Progenitor cell of endocrine pancreas (in vitro differentiated cells): ENCODE measurements around the gene MAML2. TPM values are rescaled to one million over a fixed set of nuclear protein-coding genes. Genes with fewer than 3 reads are reported as not detected.
A peak's percentile ranks its signal among the peaks of the same experiment; 100 is the strongest.

Experiments
- DNase-seq: peaks from one replicate; pipeline ENCODE4 v3.0.0; 2021; ENCODE audit warnings: low spot score; ENCODE audit not compliant: unreplicated experiment
- H3K27ac Mint-ChIP-seq: 2 replicates; pipeline ENCODE4 v1.8.0; 2021; ENCODE audit warnings: mild to moderate bottlenecking, moderate library complexity, mixed read lengths
- H3K27me3 Mint-ChIP-seq: 2 replicates; pipeline ENCODE4 v1.8.0; 2021; ENCODE audit warnings: mixed read lengths
- H3K36me3 Mint-ChIP-seq: 2 replicates; pipeline ENCODE4 v1.8.0; 2022; ENCODE audit warnings: mixed read lengths; ENCODE audit not compliant: insufficient read depth
- H3K4me1 Mint-ChIP-seq: 2 replicates; pipeline ENCODE4 v1.8.0; 2021; ENCODE audit warnings: low read depth, mixed read lengths
- H3K4me3 Mint-ChIP-seq: 2 replicates; pipeline ENCODE4 v1.8.0; 2021; ENCODE audit warnings: low read depth, mild to moderate bottlenecking, moderate library complexity, mixed read lengths
- H3K9me3 Mint-ChIP-seq: 2 replicates; pipeline ENCODE4 v1.8.0; 2021; ENCODE audit warnings: low read depth, mixed read lengths
- total RNA-seq: library from RNA; stranded (reverse); gene quantifications from 2 replicates; pipeline ENCODE4 v1.2.1, GENCODE V29; 2021
- TF ChIP-seq, protein P1 (sequence below): fragments of 200-600 bp; sonication (generic); IDR thresholded peaks from one replicate; pipeline ENCODE4 v1.5.0; 2021; ENCODE audit warnings: antibody characterized with exemption, mild to moderate bottlenecking; ENCODE audit not compliant: unreplicated experiment

The MAML2 gene
- total RNA-seq, 1 donor from 2014 or later, result 17.6 TPM

- Mint-ChIP-seq H3K27ac (no peak overlapping the region), H3K4me1 (peaks cover 38% of the 10 kb centered on the region), H3K9me3 (no peaks in the 10 kb centered on the region), H3K36me3 (peaks cover 1% of the 10 kb centered on the region), H3K4me3 (no peak overlapping the region), H3K27me3 (no peaks in the 10 kb centered on the region)
- TF ChIP-seq, protein P1, sequence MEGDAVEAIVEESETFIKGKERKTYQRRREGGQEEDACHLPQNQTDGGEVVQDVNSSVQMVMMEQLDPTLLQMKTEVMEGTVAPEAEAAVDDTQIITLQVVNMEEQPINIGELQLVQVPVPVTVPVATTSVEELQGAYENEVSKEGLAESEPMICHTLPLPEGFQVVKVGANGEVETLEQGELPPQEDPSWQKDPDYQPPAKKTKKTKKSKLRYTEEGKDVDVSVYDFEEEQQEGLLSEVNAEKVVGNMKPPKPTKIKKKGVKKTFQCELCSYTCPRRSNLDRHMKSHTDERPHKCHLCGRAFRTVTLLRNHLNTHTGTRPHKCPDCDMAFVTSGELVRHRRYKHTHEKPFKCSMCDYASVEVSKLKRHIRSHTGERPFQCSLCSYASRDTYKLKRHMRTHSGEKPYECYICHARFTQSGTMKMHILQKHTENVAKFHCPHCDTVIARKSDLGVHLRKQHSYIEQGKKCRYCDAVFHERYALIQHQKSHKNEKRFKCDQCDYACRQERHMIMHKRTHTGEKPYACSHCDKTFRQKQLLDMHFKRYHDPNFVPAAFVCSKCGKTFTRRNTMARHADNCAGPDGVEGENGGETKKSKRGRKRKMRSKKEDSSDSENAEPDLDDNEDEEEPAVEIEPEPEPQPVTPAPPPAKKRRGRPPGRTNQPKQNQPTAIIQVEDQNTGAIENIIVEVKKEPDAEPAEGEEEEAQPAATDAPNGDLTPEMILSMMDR, result no peak
- DNase-seq, result no peak
Measured at GRCh38 chr11:96204721-96205459, 138.1 kb downstream of the MAML2 start.

GRCh38 chr11:96204366-96204659, 138.7 kb downstream of the MAML2 start:
- Mint-ChIP-seq H3K9me3 (peaks cover 4% of the 10 kb centered on the region), H3K4me3 (no peak overlapping the region), H3K36me3 (peaks cover 5% of the 10 kb centered on the region), H3K4me1 (peaks cover 43% of the 10 kb centered on the region), H3K27me3 (no peaks in the 10 kb centered on the region), H3K27ac (no peak overlapping the region)
- TF ChIP-seq, protein P1, result no peak
- no peak for DNase-seq

DNA sequence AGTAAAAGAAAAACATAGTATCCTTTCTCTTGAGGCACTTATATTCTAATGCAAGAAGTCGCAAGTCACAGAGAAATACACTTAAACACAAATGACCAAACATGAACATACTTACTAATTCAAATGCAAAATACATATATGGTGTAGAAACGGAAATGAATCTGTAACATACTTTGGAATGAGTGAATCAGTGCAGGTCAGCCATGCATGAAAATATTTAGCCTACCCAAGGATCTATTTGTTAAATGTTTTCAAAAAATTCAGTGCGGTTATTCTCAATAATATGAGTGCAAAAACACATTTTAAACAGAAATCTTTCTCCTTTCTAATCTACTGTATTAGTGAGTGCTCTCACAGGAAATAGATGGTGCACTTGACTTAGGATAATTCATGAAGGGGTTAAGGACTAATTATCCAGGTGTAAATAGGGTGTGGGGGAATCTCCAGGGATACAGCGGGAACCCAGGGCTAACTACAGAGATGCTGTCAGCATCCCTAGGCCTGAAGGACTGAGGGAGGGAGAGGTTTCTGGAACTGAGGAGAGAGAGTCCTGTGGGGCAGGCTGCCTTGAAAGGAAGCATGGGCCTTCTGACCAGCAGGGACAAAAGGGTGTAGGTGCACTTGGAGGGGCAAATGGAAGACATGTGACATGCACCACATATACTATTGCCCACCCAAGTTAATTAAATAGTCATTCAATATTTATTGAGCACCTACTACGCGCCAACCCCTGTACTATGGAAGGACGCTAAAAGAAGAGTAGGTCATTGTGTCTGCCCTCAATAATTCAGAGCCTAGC, 139.2 kb downstream of the MAML2 start:
- Mint-ChIP-seq H3K27me3 (no peaks in the 10 kb centered on the region), H3K36me3 (peaks cover 5% of the 10 kb centered on the region), H3K9me3 (peaks cover 4% of the 10 kb centered on the region), H3K27ac (peak overlapping the region; percentile 44), H3K4me1 (peaks cover 41% of the 10 kb centered on the region), H3K4me3 (no peak overlapping the region)
- DNase-seq, result no peak
- TF ChIP-seq, protein P1, result no peak

DNA sequence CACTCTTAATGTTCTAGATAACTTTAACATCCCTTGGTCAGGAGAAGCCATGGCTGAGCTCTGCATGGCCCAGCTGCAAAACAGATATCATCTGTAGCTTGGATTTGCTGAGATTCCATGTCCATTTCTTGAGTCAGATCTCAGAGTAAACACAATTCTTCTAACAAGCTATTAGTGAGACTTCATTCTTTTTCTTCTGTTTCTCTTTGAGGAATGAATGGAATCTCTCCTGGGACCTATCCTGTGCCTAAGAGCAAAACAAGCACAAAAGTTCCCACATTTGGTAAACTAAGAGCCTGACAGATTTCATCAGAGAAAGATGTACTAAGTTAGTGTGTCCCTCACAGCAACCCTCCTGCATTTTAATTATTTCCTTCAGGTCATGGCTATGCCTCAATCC, 142.8 kb downstream of the MAML2 start:
- Mint-ChIP-seq H3K27ac (peak overlapping the region; percentile 91), H3K36me3 (peaks cover 9% of the 10 kb centered on the region), H3K4me3 (no peak overlapping the region), H3K4me1 (peaks cover 54% of the 10 kb centered on the region), H3K9me3 (peaks cover 7% of the 10 kb centered on the region), H3K27me3 (no peaks in the 10 kb centered on the region)
- TF ChIP-seq, protein P1, result no peak
- no peak for DNase-seq

DNA sequence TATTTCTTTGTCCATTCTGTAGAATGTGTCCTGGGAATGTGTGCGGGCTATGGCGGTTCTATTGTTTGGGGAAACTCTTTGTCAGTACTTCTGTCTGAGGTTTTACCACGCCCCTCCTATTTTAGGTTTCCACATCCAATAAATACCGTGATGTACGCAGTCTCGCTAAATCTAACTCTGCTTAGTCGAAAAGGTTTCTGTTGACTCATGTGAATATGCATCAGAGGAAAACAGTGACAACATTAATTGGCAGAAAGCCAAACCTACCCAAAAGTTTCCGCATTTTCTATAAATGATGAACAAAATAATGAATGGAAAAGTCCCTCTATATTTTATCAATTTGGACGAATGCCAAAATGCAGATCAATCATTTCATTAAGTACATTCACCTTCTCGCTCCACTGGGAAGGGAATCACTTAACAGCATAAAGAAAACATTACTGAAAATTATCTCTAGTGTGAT, 143.4 kb downstream of the MAML2 start:
- TF ChIP-seq, protein P1, result no peak
- peaks cover 60% of the 10 kb centered on the region for H3K4me1 Mint-ChIP-seq
- H3K27me3 Mint-ChIP-seq, result no peaks in the 10 kb centered on the region
- H3K9me3 Mint-ChIP-seq, result peaks cover 7% of the 10 kb centered on the region
- peaks cover 9% of the 10 kb centered on the region for H3K36me3 Mint-ChIP-seq
- H3K27ac Mint-ChIP-seq, result peak overlapping the region; percentile 35
- H3K4me3 Mint-ChIP-seq, result no peak overlapping the region
- no peak for DNase-seq
